SKM-1 (cell line): ENCODE results near the gene NTSR2.

Experiments used
- DNase-seq: peaks from one replicate; lab custom pipeline; 2025; ENCODE audit not compliant: unreplicated experiment; lab: John Stamatoyannopoulos, UW

Gene NTSR2

DNA sequence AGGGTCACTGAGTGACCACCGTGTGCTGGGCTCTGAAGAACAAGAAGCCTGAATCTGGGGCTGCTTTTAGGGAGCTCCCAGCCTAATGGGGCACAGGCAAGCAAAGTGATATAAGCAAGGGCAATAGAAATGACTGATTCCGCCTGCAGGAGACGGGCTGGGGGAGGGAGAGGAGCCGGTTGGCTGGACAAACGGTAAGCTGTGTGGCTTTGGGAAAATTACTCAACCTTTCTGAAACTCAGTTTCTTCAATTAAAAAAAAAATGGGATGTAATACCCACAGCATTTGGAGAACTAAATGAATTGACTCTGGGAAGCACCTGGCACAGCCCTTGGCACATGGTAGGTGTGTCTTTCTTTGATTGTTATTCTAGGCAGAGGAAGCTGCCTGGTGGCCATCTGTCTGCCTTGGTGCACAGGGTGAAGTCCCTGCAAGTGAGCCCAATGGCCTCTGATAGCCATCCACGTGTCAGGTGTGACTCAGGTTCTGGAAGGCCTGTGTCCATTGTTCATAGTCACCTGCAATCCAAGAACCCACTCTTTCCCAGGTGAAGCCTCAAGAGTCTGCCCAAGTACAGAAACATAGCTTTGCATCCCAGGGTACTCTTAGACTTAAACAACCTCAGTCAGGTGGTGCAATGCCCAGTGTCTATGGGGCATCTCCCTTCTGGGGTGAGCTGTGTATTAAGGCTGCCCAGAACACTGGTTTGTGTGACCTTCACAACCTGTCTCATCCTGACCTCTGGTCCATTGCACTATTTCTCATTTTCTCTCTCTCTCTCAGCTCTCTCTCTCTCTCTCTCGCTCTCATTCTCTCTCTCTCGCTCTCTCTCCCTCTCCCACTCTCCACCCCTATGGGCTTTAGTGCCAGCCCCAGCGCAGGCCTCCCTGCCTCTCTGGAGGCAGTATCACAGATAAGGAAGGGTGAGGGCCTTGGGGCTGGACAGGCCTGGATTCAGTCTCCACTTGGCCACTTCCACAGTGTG lies 30.0 kb upstream of the NTSR2 start:
- DNase-seq: no peak

DNA sequence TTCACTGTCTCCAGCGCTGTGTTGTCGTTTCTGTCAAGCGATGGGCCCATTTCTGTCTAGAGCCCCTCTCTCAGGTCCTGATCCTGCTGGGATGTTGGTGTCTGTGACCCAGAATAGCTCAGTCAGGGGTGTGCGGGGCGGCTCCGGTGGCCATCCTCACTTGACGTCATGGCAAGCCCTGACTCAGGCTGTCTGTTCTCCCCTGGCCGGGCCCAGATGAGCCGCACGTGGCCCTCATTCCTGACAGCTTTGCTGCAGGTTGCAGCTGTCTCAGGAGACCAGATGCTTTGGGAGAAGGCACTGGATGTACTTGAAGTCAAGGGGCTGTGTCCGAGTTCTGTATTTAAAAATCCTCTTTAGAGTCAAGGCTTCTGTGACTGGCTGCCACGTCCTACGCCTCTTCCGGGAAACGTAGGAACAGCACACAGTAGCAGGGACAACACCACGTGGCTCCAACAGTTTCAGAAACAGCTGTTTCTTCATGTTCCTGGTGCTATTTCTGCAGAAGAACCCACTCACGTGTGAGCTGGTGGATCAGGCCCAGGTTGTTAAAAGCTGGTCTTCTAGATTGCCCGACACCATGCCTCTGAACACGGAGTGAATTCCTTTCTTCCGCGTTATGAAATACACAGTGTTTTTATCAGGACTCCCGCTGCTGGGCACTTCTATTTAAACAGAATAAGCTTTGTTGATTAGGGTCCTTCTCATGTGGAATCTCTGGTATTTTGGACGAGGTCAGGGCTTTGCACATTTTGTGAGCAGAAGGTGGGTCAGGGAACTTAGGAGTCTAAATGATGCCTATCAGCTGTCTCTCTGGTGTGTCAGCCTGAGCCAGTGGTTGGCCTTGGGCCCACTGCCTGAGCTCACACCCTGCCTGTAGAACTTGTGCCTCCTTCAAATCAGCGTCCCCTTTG lies 28.3 kb upstream of the NTSR2 start:
- no peak for DNase-seq

DNA sequence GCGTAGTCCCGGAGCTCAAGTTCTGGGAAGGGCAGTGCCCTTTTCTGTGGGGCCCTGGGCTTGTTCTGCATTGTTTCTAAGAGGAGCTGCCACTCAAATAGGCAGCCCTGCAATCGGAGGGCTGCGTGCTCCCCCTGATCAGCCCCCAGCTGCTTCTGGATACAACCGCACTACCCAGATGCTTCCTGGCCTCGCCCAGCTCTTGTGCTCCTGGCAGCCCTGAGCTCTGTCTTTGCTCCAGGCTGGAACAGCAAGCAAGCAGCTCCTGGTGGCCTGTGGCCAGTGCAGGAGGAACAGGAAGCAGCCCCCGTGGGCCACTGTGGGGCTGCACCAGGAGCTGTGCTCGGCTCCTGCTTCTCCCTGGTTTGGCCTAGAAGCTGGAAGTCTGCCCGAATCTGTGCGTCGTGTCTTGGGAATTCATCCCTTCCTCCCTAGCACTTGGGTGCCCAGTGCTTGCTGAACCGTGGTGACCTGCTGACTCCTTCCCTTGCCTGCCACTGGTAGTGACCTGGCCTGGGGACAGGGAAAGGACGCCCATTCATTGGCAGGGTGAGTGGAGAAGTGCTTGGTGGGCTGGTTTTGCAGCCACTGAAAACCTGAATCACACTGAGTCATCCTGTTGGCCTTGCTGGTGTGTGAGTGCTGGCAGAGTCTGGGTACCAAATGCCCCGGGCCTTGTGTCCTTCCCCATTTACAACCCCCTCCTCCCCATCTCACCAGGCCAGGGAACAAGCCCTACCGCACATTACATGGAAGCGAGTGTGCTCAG lies 27.3 kb upstream of the NTSR2 start:
- no peak for DNase-seq

DNA sequence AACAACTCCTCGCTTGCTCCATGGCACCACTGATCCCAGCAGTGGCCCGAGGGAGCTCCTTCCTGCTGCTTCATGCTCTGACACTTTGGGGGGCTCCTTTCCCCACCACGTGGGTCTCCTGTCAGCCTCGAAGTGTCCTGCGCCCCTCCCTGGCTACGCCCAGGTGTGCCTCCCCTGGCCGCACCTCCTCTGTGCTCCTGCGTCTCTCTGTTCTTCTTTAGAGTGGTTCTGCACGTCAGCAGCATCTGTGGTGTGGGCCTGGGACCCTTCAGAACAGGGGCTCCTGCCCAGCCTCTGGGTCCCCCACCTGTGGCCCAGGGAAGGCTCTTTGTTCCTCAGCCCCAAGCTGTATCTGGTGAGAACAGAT lies 26.7 kb upstream of the NTSR2 start:
- no peak for DNase-seq

DNA sequence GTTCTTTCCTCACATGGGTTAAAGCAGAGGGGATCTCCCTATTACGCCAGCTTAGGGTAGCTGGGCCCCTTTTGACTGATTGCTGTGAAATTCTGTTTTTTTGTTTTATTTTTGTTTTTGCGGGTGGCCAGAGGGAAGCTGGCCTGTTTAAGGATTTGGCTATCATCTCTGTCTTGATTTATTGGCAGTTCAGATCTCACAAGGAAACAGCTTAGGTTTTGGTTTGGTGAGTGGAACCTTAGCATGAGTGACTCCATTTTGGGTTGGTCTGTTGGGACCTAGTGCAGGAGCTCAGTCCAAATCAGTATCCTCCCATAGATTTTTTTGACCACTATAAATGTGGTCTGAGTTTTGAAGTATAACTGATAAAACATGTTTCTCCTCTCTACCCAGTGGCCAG lies 25.6 kb upstream of the NTSR2 start:
- no peak for DNase-seq

DNA sequence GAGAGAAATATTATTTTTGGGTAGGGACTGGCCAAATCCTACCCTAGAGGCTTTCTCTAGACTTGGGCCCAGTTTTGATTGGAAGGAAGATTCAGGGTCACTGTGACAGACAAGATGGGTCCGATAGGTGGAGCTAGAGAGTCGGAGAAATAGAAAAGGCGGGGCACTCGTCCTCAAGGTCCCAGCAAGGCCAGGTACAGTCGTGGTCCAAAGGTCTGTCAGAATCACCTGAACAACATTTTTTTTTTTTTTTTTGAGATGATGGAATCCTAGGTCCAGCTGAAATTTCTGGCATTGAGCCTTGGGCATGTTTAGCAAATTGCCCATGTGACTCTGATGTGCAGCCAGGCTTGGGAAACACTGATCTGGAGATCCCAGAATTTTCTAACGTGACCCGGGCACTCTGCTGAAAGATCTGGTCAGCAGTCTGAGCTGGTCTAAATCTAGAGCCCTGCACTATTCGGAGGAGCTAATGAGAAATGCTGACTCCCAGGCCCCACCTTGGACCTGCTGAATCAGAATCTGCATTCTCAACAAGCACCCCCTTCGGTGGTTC lies 23.0 kb upstream of the NTSR2 start:
- peak; percentile 35 for DNase-seq

DNA sequence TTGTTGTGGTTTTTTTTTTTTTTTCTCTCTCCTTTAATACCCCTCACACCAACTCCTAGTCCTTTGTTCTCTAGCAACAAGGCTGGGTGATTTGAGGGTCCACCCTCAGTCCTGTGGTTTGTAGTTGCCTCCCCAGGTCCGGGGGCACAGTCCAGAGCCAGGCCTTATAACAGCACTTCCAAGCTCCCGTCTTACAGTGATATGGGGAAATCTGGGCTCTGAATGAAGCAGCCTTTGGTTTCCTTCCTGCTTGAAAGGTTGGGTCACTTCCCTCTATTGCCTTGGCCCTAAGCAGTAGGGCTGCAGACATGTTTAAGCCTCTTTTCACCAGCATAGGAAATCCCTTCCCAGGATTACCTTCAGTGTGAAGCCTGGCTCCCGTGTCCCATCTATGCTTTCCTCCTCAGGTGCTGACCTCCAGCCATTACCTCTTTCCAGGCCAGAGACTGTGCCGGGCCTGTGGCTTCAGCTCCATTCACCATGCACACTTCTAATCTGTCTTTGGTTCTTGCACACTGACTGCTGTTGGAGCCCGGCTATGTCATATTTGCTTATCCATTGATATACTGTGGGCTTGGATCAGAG lies 21.2 kb upstream of the NTSR2 start:
- DNase-seq: peak; percentile 51

DNA sequence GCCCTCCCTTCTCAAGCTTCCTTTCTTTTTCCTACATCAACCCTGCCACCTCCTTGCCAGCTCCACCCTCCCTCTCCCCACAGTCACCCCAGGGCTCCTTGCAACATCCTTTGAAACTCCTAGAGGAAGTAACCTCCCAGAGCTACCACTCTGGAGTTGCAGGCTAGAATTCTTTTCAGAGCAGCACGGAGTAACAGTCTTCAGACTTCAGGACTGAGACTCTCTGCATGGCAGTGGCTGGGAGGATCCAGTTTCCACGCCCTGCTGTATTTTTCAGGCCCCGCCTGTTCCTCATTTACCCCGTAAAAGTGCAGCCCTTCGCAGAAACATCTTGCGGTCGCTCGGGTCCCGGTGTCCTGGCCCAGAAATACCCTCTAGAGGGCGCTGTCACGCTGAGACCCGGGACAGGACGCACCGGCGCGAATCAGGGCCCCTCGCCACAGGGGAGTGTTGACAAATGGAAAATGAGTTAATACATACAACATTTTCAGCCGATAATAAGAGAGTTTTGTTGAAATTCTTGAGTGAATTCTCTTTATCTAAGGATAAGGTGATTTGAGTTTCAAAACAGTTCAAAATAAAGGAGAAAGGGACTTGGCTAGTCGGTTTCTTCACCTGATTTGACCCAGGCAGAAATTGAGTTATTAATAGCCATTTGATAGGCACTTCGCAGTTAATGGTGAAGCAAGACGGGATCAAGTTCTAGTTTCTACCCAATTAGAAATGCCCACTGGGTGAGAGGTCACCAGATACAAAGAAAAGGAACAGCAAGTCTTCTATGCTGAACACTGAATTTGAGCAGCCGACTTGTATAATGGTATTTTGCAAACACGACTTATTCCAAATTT lies 18.5 kb upstream of the NTSR2 start:
- DNase-seq: peak; percentile 62

DNA sequence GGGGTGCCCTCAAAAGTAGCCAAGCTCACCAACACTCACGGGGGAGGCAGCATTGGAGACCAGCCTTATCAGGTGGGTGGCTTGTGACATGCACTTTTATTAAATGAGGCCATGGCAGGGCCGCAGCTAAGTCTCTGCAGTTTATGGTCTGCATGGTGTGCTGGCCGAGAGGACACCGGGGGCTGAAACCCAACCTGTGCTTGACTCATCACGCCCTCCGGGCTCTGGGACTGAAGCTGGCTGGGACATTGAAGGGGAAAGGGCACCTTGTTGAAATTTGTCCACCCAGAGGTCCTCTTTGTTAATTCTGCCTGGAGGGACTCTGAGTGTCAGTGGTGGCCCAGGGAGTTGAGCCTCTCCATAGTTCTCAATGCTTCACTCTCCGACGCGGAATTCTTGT lies 17.7 kb upstream of the NTSR2 start:
- DNase-seq: no peak

DNA sequence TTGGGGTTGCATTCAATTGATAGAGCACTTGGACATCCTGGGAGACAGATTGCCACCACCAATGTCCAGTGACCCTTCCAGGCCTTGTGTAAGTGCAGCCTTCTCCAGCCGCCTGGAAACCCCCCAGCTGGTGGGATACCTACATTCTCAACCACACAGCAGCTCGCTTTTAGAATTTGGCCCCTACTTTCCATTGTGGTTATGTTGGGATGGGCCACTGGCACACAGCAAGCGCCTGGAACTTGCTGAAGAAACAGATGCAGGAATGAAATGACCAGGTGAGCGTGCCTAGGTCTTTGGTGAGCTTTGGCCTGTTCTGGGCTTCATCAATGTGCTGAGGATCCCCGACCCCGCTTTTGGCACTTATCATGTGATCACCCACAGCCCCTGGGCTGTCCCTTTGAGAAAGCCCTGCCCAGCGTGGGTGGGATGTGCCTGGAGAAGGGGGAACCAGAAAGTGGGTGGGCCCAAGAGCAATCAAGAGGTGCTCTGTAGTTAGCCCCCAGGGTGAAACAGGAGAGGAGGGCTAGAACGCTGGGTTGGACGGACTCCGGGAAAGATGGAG lies 16.0 kb upstream of the NTSR2 start:
- DNase-seq: no peak

DNA sequence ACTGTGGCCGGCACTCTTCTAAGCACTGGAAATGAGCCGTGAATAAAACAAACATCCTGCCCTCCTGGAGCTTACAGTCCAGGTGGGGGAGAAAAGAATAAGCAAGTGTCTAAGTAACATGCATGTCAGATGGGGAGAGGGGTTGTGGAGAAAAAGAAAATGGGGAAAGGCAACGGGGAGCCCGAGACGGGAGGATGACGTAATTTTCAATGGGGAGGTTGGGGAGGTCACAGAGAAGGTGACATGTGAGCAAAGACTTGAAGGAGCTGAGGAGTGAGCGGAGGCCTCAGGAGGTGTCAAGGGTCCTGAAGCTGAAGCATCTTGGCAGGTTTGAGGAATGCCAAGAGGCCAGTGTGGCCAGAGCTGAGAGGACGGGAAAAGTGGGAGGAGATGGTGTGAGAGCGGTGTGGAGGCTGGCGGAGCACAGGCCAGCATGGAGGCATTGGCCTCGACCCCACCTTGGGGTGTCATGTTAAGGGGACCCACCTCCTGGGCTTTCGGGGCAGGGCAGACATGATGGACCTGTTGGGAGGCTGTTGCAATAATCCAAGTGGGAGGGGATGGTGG lies 15.0 kb upstream of the NTSR2 start:
- no peak for DNase-seq

DNA sequence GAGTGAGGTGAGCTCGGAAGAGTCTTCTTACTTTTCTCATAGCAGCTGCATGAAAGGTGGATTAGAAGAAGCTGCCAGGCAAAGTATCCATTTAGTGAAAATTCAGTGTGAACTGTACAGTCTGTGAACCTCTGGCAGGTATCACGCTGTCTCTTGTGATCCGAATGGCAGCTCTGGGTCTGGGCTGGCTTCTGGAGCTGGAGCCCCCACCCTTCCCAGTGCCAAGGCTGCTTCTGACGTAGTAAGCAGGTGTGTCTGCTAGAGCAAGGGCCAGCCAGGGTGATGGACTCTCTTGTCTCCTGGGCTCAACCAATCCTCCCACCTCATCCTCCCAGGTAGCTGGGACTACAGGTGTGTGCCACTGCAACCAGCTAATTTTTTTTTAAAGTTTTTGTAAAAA lies 14.0 kb upstream of the NTSR2 start:
- no peak for DNase-seq

DNA sequence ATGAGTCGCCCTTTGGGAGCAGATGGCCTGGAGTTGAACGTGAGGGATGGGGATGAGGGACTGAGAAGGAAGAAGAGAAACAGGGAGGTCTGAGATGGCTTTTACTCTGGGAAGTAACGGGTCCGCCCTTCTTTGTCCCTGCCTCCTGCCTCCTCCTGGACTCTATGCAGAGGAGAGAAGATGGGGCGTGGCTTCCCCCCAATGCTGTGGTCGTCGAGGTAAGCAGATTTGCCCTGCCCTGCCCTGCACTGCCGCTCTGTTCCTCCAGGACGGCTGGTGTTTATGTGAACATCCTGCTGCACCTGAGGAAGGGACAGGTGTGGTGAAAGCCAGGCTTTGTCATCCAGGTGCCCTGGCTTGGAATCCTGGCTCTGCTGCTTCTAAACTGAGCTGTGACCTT lies 13.5 kb upstream of the NTSR2 start:
- DNase-seq: no peak

DNA sequence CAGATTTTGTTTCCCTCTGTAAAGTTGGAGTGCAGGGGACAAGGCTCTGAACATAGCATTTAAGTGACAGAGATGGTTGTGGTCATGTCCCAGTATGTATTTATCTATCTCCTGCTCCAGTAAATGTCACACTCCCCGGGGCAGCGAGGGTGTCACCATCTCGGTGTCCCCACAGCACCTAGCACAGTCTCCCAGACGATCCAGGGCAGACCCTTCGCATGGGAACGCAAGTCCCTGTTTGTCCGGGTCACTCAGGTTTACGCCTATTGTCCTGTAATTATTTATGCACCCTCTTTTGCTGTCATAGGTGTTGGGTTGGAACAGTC lies 12.6 kb upstream of the NTSR2 start:
- DNase-seq: no peak

DNA sequence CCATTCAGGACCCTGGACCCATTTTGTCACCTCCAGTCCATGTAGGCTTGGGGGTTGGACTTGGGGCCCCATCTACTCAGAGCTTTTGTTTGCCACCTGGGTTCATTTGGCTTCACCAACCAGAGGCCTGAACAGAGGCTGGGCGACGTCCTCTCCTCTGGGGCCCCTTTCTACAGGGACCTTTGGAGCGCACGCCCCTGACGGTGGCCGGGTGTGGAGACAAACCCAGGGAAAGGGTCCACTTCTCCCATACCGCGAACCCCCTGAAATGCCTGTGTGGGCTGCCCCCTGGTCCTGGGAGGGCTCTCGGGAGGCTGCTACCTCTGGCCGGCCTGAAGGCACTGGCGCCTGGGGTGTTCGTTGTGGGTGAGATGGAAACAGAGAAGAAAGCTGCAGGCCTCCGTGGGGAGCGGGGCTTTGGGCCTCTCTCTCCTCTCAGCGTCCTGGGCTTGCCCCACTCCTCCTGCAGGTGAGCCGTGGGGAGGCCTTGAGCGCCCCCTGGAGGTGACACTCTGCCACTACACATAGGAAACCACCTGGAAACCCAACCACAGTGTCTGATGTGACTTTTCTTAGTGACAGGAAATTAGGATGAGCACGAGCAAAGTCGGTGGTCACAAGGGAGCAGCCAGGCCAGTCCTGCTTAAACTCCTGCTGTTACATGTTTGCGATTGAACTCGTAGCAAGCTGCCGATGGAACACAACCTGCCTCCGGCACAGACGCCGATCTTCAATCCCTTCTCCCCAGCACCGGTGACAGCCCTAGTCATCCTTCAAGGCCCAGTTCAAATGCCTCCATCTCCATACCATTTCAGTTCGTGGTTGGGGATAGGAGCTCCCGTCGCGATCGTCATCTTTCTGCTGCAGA lies 12.0 kb upstream of the NTSR2 start:
- peak; percentile 15 for DNase-seq

DNA sequence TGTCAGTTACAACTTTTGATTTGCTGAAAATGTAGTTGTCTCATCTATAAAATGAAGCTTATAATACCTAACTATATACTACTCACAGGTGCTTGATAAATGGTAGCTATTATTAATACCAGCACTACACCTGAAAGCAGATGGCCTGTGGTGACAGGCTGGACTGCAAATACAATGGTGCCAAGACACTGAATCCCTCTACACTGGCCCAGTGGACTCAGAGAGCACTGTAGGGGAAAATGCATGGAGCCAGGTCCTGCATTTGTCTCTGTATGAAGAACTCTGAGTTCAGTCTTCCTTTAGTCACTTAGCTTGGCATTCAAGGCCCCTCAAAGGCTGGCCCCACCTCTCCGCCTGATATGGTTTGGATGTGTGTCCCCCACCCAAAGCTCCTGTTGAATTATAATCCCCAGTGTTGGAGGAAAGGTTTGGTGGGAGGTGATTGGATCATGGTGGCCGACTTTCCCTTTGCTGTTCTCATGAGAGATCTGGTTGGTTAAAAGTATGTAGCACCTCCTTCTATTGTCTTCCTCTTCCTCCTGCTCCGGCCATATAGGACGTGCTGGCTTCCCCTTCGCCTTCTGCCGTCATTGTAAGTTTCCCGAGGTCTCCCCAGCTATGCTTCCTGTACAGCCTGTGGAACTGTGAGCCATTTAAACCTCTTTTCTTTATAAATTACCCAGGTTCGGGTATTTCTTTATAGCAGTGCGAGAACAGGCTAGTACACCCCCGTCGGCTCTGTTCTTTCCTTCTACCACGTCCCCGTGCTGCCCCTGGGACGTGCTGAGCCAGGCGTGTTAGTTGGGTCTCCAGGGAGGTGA lies 11.1 kb upstream of the NTSR2 start:
- no peak for DNase-seq

DNA sequence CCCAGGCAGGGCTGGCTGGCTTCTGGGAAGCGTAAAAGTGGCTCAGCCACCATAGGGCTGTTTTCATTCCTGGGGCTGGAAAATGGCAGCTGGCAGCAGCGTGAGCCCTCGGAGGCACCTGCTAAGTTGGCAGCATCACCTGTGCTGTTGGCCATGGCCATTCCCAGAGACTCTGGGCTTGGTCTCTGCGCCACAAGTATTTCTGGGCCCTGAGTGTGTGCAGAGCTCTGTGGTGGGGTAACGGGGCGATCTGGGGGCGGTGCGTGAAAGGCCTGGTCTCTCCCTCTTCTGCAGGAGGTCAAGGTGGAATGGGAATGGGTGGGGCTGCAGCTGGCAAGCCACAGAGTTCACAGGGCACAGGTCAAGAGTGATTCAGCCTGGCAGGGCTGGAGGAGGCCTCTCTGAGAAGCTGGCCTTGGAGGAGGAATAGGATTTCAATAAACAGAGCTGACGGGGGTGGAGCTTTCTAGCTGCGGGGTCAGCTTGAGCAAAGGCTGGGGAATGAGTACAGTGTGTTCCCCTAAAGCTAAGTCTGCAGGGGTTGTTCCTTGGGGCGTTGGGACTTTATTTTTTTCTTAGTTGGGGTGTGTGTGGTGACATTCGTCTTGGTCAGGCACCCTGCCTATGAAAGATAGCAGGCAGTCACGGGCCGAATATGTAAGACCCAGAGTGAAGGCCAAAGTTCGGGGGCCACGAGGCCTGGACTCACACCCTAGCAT lies 10.3 kb upstream of the NTSR2 start:
- DNase-seq: no peak
